H9 (cell line): ENCODE data around the gene ECE2. TPM values are rescaled to one million over a fixed set of nuclear protein-coding genes. Genes with fewer than 3 reads are reported as not detected.

Experiments used
- DNase-seq: peaks from one replicate; pipeline ENCODE4 v3.0.0-alpha.2; 2017
- H2AFZ ChIP-seq: one replicate; pipeline ENCODE4 v1.6.1; 2013; ENCODE audit warnings: mild to moderate bottlenecking, low read length, control low read depth, moderate library complexity
- H2AK5ac ChIP-seq: 2 replicates; pipeline ENCODE4 v1.6.1; 2013; ENCODE audit warnings: low read length, control low read depth, mixed read lengths; ENCODE audit not compliant: insufficient read length
- H2BK120ac ChIP-seq: one replicate; pipeline ENCODE4 v1.6.1; 2013; ENCODE audit warnings: low read depth, mild to moderate bottlenecking, low read length, control low read depth, inconsistent platforms; ENCODE audit not compliant: poor library complexity, severe bottlenecking
- H2BK12ac ChIP-seq: 2 replicates; pipeline ENCODE4 v1.6.1; 2013; ENCODE audit warnings: low read length, control low read depth, mixed read lengths, low read depth; ENCODE audit not compliant: insufficient read length
- H2BK15ac ChIP-seq: 2 replicates; pipeline ENCODE4 v1.6.1; 2013; ENCODE audit warnings: low read depth, low read length, control low read depth
- H2BK20ac ChIP-seq: one replicate; pipeline ENCODE4 v1.6.1; 2013; ENCODE audit warnings: low read depth, mild to moderate bottlenecking, low read length, control low read depth, inconsistent platforms; ENCODE audit not compliant: poor library complexity, severe bottlenecking
- H2BK5ac ChIP-seq: 2 replicates; pipeline ENCODE4 v1.6.1; 2013; ENCODE audit warnings: low read length, control low read depth, mixed read lengths; ENCODE audit not compliant: insufficient read length
- H3K14ac ChIP-seq: 2 replicates; pipeline ENCODE4 v1.6.1; 2013; ENCODE audit warnings: low read length, control low read depth; ENCODE audit not compliant: insufficient read depth
- H3K18ac ChIP-seq: 2 replicates; pipeline ENCODE4 v1.6.1; 2013; ENCODE audit warnings: low read depth, mild to moderate bottlenecking, mixed read lengths, low read length, control low read depth; ENCODE audit not compliant: insufficient read length
- H3K23ac ChIP-seq: 2 replicates; pipeline ENCODE4 v1.6.1; 2013; ENCODE audit warnings: low read length, control low read depth, mixed read lengths, low read depth; ENCODE audit not compliant: insufficient read length
- H3K23me2 ChIP-seq: 2 replicates; pipeline ENCODE4 v1.6.1; 2013; ENCODE audit warnings: low read depth, mild to moderate bottlenecking, mixed read lengths, low read length, control low read depth; ENCODE audit not compliant: insufficient read length, poor library complexity, severe bottlenecking
- H3K27ac ChIP-seq: 2 replicates; pipeline ENCODE4 v1.5.1; 2013; ENCODE audit warnings: low read length, control low read depth, mixed read lengths, low read depth; ENCODE audit not compliant: insufficient read length
- H3K27me3 ChIP-seq: 2 replicates; pipeline ENCODE4 v1.6.1; 2013; ENCODE audit warnings: low read length, control low read depth, inconsistent platforms; ENCODE audit not compliant: insufficient read depth
- H3K4ac ChIP-seq: 2 replicates; pipeline ENCODE4 v1.6.1; 2013; ENCODE audit warnings: low read depth, mild to moderate bottlenecking, control low read depth, inconsistent platforms, low read length, moderate library complexity
- H3K4me1 ChIP-seq: 2 replicates; pipeline ENCODE4 v1.6.1; 2013; ENCODE audit warnings: low read length, control low read depth, inconsistent platforms; ENCODE audit not compliant: insufficient read depth
- H3K4me2 ChIP-seq: 2 replicates; pipeline ENCODE4 v1.6.1; 2013; ENCODE audit warnings: low read length, control low read depth, mixed read lengths; ENCODE audit not compliant: insufficient read length, insufficient read depth
- H3K56ac ChIP-seq: 2 replicates; pipeline ENCODE4 v1.6.1; 2013; ENCODE audit warnings: low read depth, mild to moderate bottlenecking, mixed read lengths, low read length, control low read depth; ENCODE audit not compliant: insufficient read length
- H3K79me1 ChIP-seq: 2 replicates; pipeline ENCODE4 v1.6.1; 2013; ENCODE audit warnings: low read depth, mild to moderate bottlenecking, moderate library complexity, low read length, control low read depth, inconsistent platforms; ENCODE audit not compliant: insufficient read depth, poor library complexity, severe bottlenecking
- H3K79me2 ChIP-seq: 2 replicates; pipeline ENCODE4 v1.6.1; 2013; ENCODE audit warnings: low read length, control low read depth, inconsistent platforms; ENCODE audit not compliant: insufficient read depth
- H3K9ac ChIP-seq: 2 replicates; pipeline ENCODE4 v1.6.1; 2013; ENCODE audit warnings: low read length, control low read depth, mixed read lengths; ENCODE audit not compliant: insufficient read length; ENCODE audit errors: extremely low read depth
- H3K9me3 ChIP-seq: one replicate; pipeline ENCODE4 v1.6.1; 2013; ENCODE audit warnings: low read depth, low read length, inconsistent platforms; ENCODE audit not compliant: control insufficient read depth
- H3T11ph ChIP-seq: one replicate; pipeline ENCODE4 v1.6.1; 2013; ENCODE audit warnings: mild to moderate bottlenecking, low read length, control low read depth, inconsistent platforms
- H4K20me1 ChIP-seq: one replicate; pipeline ENCODE4 v1.6.1; 2013; ENCODE audit not compliant: control insufficient read depth, insufficient read length, insufficient read depth
- H4K5ac ChIP-seq: 2 replicates; pipeline ENCODE4 v1.6.1; 2013; ENCODE audit warnings: low read depth, mild to moderate bottlenecking, mixed read lengths, low read length, control low read depth; ENCODE audit not compliant: insufficient read length
- H4K8ac ChIP-seq: replicated peaks from 2 replicates; pipeline ENCODE4 v1.6.1; 2013; ENCODE audit warnings: low read length, control low read depth, mixed read lengths, low read depth; ENCODE audit not compliant: insufficient read length
- H4K91ac ChIP-seq: 2 replicates; pipeline ENCODE4 v1.6.1; 2013; ENCODE audit warnings: low read depth, mild to moderate bottlenecking, moderate library complexity, mixed read lengths, low read length, control low read depth; ENCODE audit not compliant: insufficient read length
- H3K27ac Mint-ChIP-seq, 3 experiments: 2 replicates in 2 of 3; 3 replicates in 1 of 3; pipeline ENCODE4 v1.8.0; 2020 to 2021; ENCODE audit warnings: mixed read lengths in 3 of 3, mild to moderate bottlenecking in 1 of 3, moderate library complexity in 1 of 3
- H3K27me3 Mint-ChIP-seq: 2 replicates; pipeline ENCODE4 v1.8.0; 2021; ENCODE audit warnings: low read depth, mild to moderate bottlenecking, moderate library complexity, mixed read lengths
- H3K36me3 Mint-ChIP-seq, 3 experiments: 2 replicates in 2 of 3; 3 replicates in 1 of 3; pipeline ENCODE4 v1.8.0; 2020 to 2021; ENCODE audit warnings: low read depth in 3 of 3, mixed read lengths in 3 of 3; ENCODE audit not compliant: insufficient read depth in 1 of 3
- H3K4me1 Mint-ChIP-seq, 2 experiments: 2 replicates each; pipeline ENCODE4 v1.8.0; 2020; ENCODE audit warnings: mixed read lengths in 2 of 2
- H3K4me3 Mint-ChIP-seq, 2 experiments: 2 replicates in 1 of 2; 3 replicates in 1 of 2; pipeline ENCODE4 v1.8.0; 2020 to 2021; ENCODE audit warnings: mild to moderate bottlenecking in 2 of 2, mixed read lengths in 2 of 2, moderate library complexity in 1 of 2
- H3K9me3 Mint-ChIP-seq, 2 experiments: 2 replicates in 1 of 2; 3 replicates in 1 of 2; pipeline ENCODE4 v1.8.0; 2020; ENCODE audit warnings: mild to moderate bottlenecking in 2 of 2, mixed read lengths in 2 of 2, moderate library complexity in 1 of 2
- WGBS: extraction: QIAGEN DNeasy Blood & Tissue Kit; methylation state at CpG from one replicate; pipeline ENCODE4 v1.1.7; 2013; ENCODE audit warnings: missing lambda C conversion rate, low lambda C conversion rate, mixed read lengths; ENCODE audit not compliant: insufficient read length; ENCODE audit errors: extremely low coverage; 5-methylcytosine and 5-hydroxymethylcytosine counted together
- total RNA-seq: library from RNA; stranded (reverse); gene quantifications from 2 replicates; pipeline ENCODE4 v1.2.1, GENCODE V29; 2021
- TF ChIP-seq, protein P1 (sequence below): fragments of 200-600 bp; sonication (generic); conservative IDR thresholded peaks from 3 replicates; pipeline ENCODE4 v1.8.0; 2021; ENCODE audit warnings: antibody characterized with exemption, mild to moderate bottlenecking

The ECE2 gene
- total RNA-seq, 1 experiment from 2014 or later: not detected

DNA sequence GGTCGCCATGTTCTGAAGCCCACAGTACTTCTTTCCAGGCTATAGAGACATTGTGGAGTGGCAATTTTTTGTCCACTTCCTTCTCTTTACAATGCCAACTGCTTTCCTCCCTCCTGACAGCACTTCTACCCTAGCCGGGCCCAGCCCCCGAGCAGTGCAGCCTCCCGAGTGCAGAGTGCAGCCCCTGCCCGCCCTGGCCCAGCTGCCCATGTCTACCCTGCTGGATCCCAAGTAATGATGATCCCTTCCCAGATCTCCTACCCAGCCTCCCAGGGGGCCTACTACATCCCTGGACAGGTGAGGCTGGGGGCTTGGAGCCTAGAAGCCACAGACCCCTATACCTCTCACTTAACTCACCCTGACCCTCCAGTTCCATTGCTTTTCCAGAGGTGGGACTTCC is 41.4 kb downstream of the ECE2 start:
- Histone ChIP-seq H2BK120ac (no peak overlapping the region), H2BK5ac (no peak overlapping the region), H3K79me2 (peaks cover 42% of the 10 kb centered on the region), H3K9ac (peak overlapping the region; percentile 12), H3K27me3 (no peaks in the 10 kb centered on the region), H2AK5ac (no peak overlapping the region), H3K4me2 (peak overlapping the region; percentile 15), H4K8ac (no peak overlapping the region), H3K27ac (no peak overlapping the region), H3K4ac (no peak overlapping the region), H3K9me3 (no peaks in the 10 kb centered on the region), H3K18ac (no peak overlapping the region), H2BK12ac (no peak overlapping the region), H3T11ph (no peak overlapping the region), H3K56ac (no peak overlapping the region), H3K79me1 (peaks cover 6% of the 10 kb centered on the region), H3K23me2 (peaks cover 10% of the 10 kb centered on the region), H3K14ac (no peak overlapping the region), H2BK15ac (no peak overlapping the region), H4K5ac (no peak overlapping the region), H3K4me1 (peaks cover 8% of the 10 kb centered on the region; the same call in 1 of the 2 replicates), H4K20me1 (no peaks in the 10 kb centered on the region), H4K91ac (no peak overlapping the region), H2AFZ (no peak overlapping the region), H3K23ac (no peak overlapping the region), H2BK20ac (no peak overlapping the region)
- no peaks in the 10 kb centered on the region for H3K27me3 Mint-ChIP-seq
- TF ChIP-seq, protein P1, sequence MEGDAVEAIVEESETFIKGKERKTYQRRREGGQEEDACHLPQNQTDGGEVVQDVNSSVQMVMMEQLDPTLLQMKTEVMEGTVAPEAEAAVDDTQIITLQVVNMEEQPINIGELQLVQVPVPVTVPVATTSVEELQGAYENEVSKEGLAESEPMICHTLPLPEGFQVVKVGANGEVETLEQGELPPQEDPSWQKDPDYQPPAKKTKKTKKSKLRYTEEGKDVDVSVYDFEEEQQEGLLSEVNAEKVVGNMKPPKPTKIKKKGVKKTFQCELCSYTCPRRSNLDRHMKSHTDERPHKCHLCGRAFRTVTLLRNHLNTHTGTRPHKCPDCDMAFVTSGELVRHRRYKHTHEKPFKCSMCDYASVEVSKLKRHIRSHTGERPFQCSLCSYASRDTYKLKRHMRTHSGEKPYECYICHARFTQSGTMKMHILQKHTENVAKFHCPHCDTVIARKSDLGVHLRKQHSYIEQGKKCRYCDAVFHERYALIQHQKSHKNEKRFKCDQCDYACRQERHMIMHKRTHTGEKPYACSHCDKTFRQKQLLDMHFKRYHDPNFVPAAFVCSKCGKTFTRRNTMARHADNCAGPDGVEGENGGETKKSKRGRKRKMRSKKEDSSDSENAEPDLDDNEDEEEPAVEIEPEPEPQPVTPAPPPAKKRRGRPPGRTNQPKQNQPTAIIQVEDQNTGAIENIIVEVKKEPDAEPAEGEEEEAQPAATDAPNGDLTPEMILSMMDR: no peak
- WGBS: no CpG with 5 or more reads among the region's 5 CpGs
- H3K9me3 Mint-ChIP-seq: no peaks in the 10 kb centered on the region
- no peak for DNase-seq
- H3K36me3 Mint-ChIP-seq: peaks cover 40 to 63% (median 50%) of the 10 kb centered on the region in 3 experiments
- H3K27ac Mint-ChIP-seq: peak overlapping the region in 2 of 3 experiments; percentile 58 to 66; a peak in 2 of 7 replicates
- H3K4me3 Mint-ChIP-seq: peak overlapping the region; percentile 87 to 93; a peak in 4 of 5 replicates
- peaks cover 26 to 27% of the 10 kb centered on the region in 2 experiments for H3K4me1 Mint-ChIP-seq
